Stomach smooth muscle (tissue), 2 donors: Measurements from ENCODE around the gene NACC2.

Experiments used
- H3K27ac ChIP-seq: one replicate; pipeline ENCODE4 v1.7.0; 2013; ENCODE audit warnings: mild to moderate bottlenecking, low read length, inconsistent platforms
- H3K27me3 ChIP-seq, 2 donors: one replicate each; pipeline ENCODE4 v1.7.0; 2013; ENCODE audit warnings: low read length in 2 of 2; ENCODE audit not compliant: insufficient read depth in 2 of 2, control insufficient read depth in 1 of 2
- H3K36me3 ChIP-seq, 2 donors: one replicate each; pipeline ENCODE4 v1.7.0; 2013; ENCODE audit warnings: low read length in 2 of 2; ENCODE audit not compliant: control insufficient read depth in 2 of 2, insufficient read depth in 2 of 2
- H3K4me1 ChIP-seq: one replicate; pipeline ENCODE4 v1.7.0; 2013; ENCODE audit warnings: low read length; ENCODE audit not compliant: control insufficient read depth, insufficient read depth
- H3K4me3 ChIP-seq, 2 donors: one replicate each; pipeline ENCODE4 v1.7.0; 2013; ENCODE audit warnings: low read length in 2 of 2
- H3K9ac ChIP-seq, 2 donors: one replicate each; pipeline ENCODE4 v1.7.0; 2013; ENCODE audit warnings: low read length in 2 of 2, mild to moderate bottlenecking in 1 of 2
- H3K9me3 ChIP-seq, 2 donors: one replicate each; pipeline ENCODE4 v1.7.0; 2013; ENCODE audit warnings: low read length in 2 of 2; ENCODE audit not compliant: control insufficient read depth in 2 of 2
- donor health status: healthy.
- donor health status: Pancreatic carcinoma.

Gene NACC2

GRCh38 chr9:136024696-136025316 lies 70.3 kb downstream of the NACC2 start:
- peak overlapping the region; percentile 49 for H3K27ac ChIP-seq
- no peaks in the 10 kb centered on the region for H3K27me3 ChIP-seq
- peak overlapping the region; percentile 28 to 40 for H3K4me3 ChIP-seq
- peak overlapping the region in 1 of 2 donors; percentile 29 for H3K9ac ChIP-seq
- H3K4me1 ChIP-seq = peaks cover 53% of the 10 kb centered on the region
- peaks cover 0 to 7% of the 10 kb centered on the region in 2 donors for H3K36me3 ChIP-seq
- H3K9me3 ChIP-seq = no peaks in the 10 kb centered on the region

GRCh38 chr9:136024286-136024685 lies 70.8 kb downstream of the NACC2 start:
- peak overlapping the region in 1 of 2 donors; percentile 40 for H3K4me3 ChIP-seq
- H3K9ac ChIP-seq = no peak overlapping the region
- H3K9me3 ChIP-seq = no peaks in the 10 kb centered on the region
- H3K36me3 ChIP-seq = peaks cover 0 to 7% of the 10 kb centered on the region in 2 donors
- H3K27ac ChIP-seq = peak overlapping the region; percentile 49
- no peaks in the 10 kb centered on the region for H3K27me3 ChIP-seq
- H3K4me1 ChIP-seq = peaks cover 57% of the 10 kb centered on the region

- Histone ChIP-seq H3K4me3 (no peak overlapping the region), H3K27ac (peak overlapping the region; percentile 49), H3K27me3 (no peaks in the 10 kb centered on the region), H3K9ac (no peak overlapping the region), H3K36me3 (peaks cover 0 to 7% of the 10 kb centered on the region in 2 donors), H3K9me3 (no peaks in the 10 kb centered on the region), H3K4me1 (peaks cover 59% of the 10 kb centered on the region)
These were observed 71.5 kb downstream of the NACC2 start for GRCh38 chr9:136023410-136024225.

DNA sequence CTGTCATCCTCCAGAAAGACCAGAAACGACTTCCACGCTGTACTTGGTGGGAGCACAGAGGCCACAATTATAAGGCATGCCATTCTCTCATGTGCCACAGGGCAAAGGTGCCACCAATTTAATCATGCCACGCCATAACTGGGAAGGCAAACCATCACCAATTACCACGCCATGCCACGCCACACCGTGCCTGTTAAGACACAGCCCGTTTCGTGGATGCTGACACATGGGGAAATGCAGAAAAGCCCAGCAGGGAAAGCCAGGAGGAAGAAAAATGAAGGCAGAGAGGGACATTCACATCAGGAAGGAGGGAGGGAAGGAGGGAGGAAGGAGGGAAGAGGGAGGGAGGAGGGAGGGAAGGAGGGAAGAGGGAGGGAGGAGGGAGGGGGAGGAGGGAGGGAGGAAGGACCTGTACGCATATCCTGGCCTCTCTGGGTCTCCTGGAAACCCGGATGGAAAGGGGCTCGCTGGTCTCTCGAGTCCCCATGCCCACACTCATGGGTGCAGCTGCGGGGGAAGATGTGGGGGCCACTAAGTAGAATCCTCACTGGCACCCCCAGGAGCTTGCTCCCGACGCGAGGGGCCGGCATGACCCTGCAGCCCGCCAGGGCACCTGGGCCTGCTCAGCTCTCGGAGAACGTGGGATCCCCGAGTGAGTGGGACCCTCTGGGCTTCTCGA lies 72.2 kb downstream of the NACC2 start:
- no peaks in the 10 kb centered on the region for H3K27me3 ChIP-seq
- no peak overlapping the region for H3K9ac ChIP-seq
- no peak overlapping the region for H3K27ac ChIP-seq
- peaks cover 63% of the 10 kb centered on the region for H3K4me1 ChIP-seq
- no peaks in the 10 kb centered on the region for H3K9me3 ChIP-seq
- H3K36me3 ChIP-seq = peaks cover 0 to 7% of the 10 kb centered on the region in 2 donors
- H3K4me3 ChIP-seq = no peak overlapping the region

DNA sequence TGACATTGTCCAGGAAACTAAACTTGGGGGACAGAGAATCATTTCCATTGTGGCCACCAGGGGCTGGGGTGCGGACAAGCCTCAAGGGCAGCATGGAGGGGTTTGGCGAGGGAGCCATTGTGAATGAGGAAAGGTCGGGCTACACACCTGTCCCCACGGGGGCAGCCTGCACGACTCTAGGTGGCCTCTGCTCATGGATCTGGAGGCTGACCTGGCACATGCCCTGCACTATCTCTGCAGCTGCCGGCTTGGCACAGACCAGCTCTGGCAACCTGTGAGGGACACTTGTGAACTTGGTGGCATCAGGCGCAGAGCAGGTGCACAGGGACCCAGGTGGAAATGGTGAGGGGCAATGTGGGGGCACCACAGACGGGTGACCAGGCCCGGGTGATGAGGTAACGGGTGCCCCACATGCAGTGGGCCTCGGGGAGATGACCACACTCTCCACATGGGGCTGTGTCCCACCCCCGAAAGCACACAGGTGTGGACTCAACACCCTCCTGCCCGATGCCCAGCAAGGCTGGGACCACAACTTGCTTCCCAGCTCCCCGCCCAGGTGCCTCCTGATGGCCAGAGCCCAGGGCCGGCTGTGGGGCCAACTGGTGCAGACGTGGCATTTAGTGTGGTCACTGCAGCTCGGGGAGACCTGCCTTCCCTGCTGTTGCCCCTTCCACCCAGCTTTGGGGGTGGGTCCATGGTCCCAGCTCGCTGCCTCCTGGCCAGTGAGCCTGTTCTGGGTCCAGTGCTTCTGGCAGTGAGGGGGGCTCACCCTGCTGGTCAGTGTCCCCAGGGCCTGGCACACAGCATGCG lies 73.0 kb downstream of the NACC2 start:
- H3K36me3 ChIP-seq = peaks cover 0 to 7% of the 10 kb centered on the region in 2 donors
- H3K4me1 ChIP-seq = peaks cover 63% of the 10 kb centered on the region
- no peak overlapping the region for H3K27ac ChIP-seq
- H3K27me3 ChIP-seq = no peaks in the 10 kb centered on the region
- H3K4me3 ChIP-seq = no peak overlapping the region
- no peak overlapping the region for H3K9ac ChIP-seq
- no peaks in the 10 kb centered on the region for H3K9me3 ChIP-seq

DNA sequence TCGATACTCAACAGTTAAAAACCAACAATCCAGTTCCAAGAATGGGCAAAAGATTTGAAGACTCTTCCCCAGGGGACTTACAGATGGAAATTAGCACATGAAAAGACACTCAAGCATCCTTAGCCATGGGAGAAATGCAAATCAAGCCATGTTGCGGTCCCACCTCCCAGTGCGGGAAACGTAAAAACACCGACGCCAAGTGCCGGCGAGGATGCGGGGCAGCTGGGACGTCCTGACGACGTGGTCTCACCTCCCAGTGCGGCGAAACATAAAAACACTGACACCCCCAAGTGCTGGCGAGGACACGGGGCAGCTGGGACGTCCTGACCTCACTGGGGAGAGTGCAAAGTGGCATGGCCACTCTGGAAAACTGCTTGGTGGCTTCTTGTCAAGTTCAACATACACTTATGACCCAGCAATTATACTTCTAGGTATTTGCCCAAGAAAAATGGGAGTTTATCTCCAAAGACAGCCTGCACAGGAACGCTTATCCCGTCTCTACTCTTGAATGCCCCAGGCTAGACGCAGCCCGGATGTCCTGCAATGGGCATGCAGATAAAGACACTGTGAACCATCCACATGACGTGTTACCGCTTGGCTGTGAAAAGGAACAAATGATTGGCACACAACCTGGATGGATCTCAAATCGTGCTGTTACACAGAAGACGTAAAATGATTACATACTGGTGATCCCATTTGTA lies 73.8 kb downstream of the NACC2 start:
- Histone ChIP-seq H3K4me3 (no peak overlapping the region), H3K27me3 (no peaks in the 10 kb centered on the region), H3K36me3 (peaks cover 0 to 7% of the 10 kb centered on the region in 2 donors), H3K9ac (no peak overlapping the region), H3K4me1 (peaks cover 58% of the 10 kb centered on the region), H3K27ac (no peak overlapping the region), H3K9me3 (no peaks in the 10 kb centered on the region)

DNA sequence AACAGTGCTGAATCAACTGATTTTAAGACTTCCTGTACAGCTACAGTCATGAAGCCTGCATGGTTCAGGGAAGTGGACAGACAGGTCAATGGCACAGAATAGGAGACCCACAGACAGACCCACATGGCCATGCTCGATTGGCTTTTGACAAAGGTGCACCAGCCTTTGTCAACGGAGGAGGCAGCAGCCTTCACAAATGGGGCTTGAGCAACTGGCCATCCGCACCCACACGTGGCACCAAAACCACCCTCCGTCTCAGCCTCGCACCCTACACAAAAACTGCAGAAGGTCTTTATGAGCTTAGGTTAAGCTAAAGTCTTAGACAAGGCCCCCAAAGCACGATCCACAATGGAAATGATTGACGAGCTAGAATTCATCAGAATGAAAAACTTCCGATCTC lies 74.4 kb downstream of the NACC2 start:
- no peaks in the 10 kb centered on the region for H3K27me3 ChIP-seq
- no peak overlapping the region for H3K27ac ChIP-seq
- no peak overlapping the region for H3K9ac ChIP-seq
- no peaks in the 10 kb centered on the region for H3K9me3 ChIP-seq
- peaks cover 0 to 7% of the 10 kb centered on the region in 2 donors for H3K36me3 ChIP-seq
- peaks cover 56% of the 10 kb centered on the region for H3K4me1 ChIP-seq
- no peak overlapping the region for H3K4me3 ChIP-seq

- Histone ChIP-seq H3K27ac (no peak overlapping the region), H3K27me3 (no peaks in the 10 kb centered on the region), H3K4me3 (no peak overlapping the region), H3K9ac (no peak overlapping the region), H3K4me1 (peaks cover 57% of the 10 kb centered on the region), H3K36me3 (peaks cover 0 to 9% of the 10 kb centered on the region in 2 donors), H3K9me3 (no peaks in the 10 kb centered on the region)
These were observed 74.9 kb downstream of the NACC2 start for GRCh38 chr9:136020206-136020605.

DNA sequence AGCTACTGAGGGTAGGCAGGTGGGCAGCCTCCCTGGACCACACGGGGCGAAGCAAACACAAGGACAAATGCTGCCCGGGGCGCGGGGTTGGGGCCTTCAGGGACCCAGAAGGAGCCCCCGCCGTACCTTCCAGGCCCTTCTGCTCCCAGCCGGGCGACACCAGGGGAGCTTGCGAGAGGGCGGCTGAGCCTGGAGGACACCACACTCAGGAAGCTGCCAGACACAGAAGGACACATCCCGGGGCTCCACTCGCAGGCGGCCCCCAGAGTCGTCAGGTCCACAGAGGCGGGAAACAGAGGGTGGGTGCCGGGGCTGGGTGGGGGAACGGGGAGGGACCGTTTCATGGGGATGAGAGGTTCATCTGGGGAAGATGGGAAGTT lies 75.4 kb downstream of the NACC2 start:
- Histone ChIP-seq H3K4me1 (peaks cover 55% of the 10 kb centered on the region), H3K27me3 (no peaks in the 10 kb centered on the region), H3K36me3 (peaks cover 0 to 11% of the 10 kb centered on the region in 2 donors), H3K4me3 (no peak overlapping the region), H3K27ac (no peak overlapping the region), H3K9ac (no peak overlapping the region), H3K9me3 (no peaks in the 10 kb centered on the region)
